B cell (primary cell): ENCODE measurements around the gene HLA-DQA1.
"Not testable (repeated sequence)": the region's sequence is repeated elsewhere in the genome, so short reads cannot be mapped to it uniquely, and the experiment has no call there.

Experiments used
- EZH2 ChIP-seq: IDR thresholded peaks from 2 replicates; pipeline ENCODE4 v1.6.1; 2012; ENCODE audit warnings: borderline replicate concordance, low read depth, mild to moderate bottlenecking, moderate library complexity, low read length; ENCODE audit not compliant: insufficient read depth, poor library complexity, severe bottlenecking
- TF ChIP-seq, protein P1 (sequence below): fragments of 200-600 bp; IDR thresholded peaks from one replicate; pipeline ENCODE4 v1.8.0; 2022; ENCODE audit warnings: antibody characterized with exemption, mild to moderate bottlenecking

DNA sequence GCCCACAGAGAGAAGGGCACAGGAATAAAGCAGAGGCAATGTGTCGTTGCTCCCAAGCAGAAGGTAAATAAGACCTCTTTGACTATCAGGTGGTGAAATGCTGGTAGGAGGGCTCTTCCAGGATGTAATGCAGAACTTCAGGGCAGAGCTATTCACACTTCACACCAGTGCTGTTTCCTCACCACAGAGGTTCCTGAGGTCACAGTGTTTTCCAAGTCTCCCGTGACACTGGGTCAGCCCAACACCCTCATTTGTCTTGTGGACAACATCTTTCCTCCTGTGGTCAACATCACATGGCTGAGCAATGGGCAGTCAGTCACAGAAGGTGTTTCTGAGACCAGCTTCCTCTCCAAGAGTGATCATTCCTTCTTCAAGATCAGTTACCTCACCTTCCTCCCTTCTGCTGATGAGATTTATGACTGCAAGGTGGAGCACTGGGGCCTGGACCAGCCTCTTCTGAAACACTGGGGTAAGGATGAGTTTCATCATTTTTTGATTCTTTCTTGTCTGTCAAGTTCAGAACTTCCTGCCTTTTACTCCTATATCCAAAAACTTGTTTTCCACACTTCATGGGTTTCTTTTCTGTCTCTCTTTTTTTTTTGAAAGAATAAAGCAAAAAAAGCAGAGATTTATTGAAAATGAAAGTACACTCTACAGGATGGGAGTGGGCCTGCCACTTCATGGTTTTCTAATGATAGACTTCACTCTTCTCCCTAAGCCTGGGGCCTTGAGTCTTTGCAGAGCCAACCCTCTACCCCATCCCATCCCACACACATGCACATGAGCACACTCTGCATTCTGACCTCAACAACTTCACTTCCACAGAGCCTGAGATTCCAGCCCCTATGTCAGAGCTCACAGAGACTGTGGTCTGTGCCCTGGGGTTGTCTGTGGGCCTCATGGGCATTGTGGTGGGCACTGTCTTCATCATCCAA is 4.8 kb downstream of the HLA-DQA1 start:
- TF ChIP-seq, protein P1, sequence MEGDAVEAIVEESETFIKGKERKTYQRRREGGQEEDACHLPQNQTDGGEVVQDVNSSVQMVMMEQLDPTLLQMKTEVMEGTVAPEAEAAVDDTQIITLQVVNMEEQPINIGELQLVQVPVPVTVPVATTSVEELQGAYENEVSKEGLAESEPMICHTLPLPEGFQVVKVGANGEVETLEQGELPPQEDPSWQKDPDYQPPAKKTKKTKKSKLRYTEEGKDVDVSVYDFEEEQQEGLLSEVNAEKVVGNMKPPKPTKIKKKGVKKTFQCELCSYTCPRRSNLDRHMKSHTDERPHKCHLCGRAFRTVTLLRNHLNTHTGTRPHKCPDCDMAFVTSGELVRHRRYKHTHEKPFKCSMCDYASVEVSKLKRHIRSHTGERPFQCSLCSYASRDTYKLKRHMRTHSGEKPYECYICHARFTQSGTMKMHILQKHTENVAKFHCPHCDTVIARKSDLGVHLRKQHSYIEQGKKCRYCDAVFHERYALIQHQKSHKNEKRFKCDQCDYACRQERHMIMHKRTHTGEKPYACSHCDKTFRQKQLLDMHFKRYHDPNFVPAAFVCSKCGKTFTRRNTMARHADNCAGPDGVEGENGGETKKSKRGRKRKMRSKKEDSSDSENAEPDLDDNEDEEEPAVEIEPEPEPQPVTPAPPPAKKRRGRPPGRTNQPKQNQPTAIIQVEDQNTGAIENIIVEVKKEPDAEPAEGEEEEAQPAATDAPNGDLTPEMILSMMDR, result not testable (repeated sequence)
- TF ChIP-seq EZH2, result not testable (repeated sequence)
